K562 (cell line): Measurements from ENCODE around the gene AKAP13. TPM values are rescaled to one million over a fixed set of nuclear protein-coding genes. Genes with fewer than 3 reads are reported as not detected.

Experiments
- ATAC-seq: fragments of 200-7000 bp; cut with Tn5 transposase; 3 replicates; pipeline ENCODE4 v1.9.1; 2020; ENCODE audit warnings: moderate library complexity
- BruUV-seq: library from RNA; stranded (reverse); fragments of 400-500 nt; replicated peaks from 2 replicates; lab custom pipeline; 2021; lab: Mats Ljungman, UMichigan
- CTCF ChIA-PET: fragments of 300-600 bp; formaldehyde crosslinking; extraction: SDS; loops from one replicate; lab custom pipeline; 2021; ENCODE audit warnings: low intra/inter-chr PET ratio; lab: Yijun Ruan, JAX
- POLR2A ChIA-PET: fragments of 300-600, 350-650 bp; sonication (Branson Sonifier 250); formaldehyde crosslinking; extraction: SDS; loops from one replicate; lab custom pipeline; 2021; ENCODE audit warnings: antibody characterized with exemption, inconsistent platforms; lab: Yijun Ruan, JAX
- DNase-seq, 4 experiments: peaks; one replicate each; pipeline versions ENCODE4 v3.0.0 to v3.0.0-alpha.2; 2011 to 2018; ENCODE audit warnings: low spot score in 3 of 4, mixed read lengths in 3 of 4; ENCODE audit errors: extremely low read depth in 1 of 4
- FAIRE-seq: peaks from 2 replicates; lab custom pipeline; 2011; peaks lifted over from hg19 to GRCh38; lab: Jason Lieb, UNC
- H2AFZ ChIP-seq: 2 replicates; pipeline ENCODE4 v1.6.0; 2011; ENCODE audit warnings: low read depth, low read length, control low read depth, inconsistent platforms
- H3K27ac ChIP-seq: fragments of 200-600 bp; 3 replicates; pipeline ENCODE4 v1.8.0; 2011; ENCODE audit warnings: low read depth, mild to moderate bottlenecking, control low read depth, inconsistent platforms, low read length, moderate library complexity, mixed read lengths; ENCODE audit errors: extremely low read depth
- H3K27me3 ChIP-seq, 2 experiments: fragments of 300-600 bp in 1 of 2; 2 replicates in 1 of 2; 3 replicates in 1 of 2; pipeline versions ENCODE4 v1.6.0 to v1.8.0; 2011; ENCODE audit warnings: inconsistent platforms in 2 of 2, low read length in 2 of 2, mild to moderate bottlenecking in 1 of 2, mixed read lengths in 1 of 2, moderate library complexity in 1 of 2; ENCODE audit not compliant: control insufficient read depth in 2 of 2, insufficient read depth in 2 of 2
- H3K36me3 ChIP-seq: fragments of 300-600 bp; 3 replicates; pipeline ENCODE4 v1.8.0; 2011; ENCODE audit warnings: mild to moderate bottlenecking, low read length, inconsistent platforms; ENCODE audit not compliant: control insufficient read depth, insufficient read depth
- H3K4me1 ChIP-seq, 2 experiments: fragments of 200-600 bp in 1 of 2; replicated peaks in 1 of 2; 2 replicates in 1 of 2; 3 replicates in 1 of 2; pipeline versions ENCODE4 v1.5.1 to v1.8.0; 2011; ENCODE audit warnings: inconsistent platforms in 2 of 2, low read length in 2 of 2, mild to moderate bottlenecking in 1 of 2, mixed read lengths in 1 of 2, moderate library complexity in 1 of 2; ENCODE audit not compliant: control insufficient read depth in 2 of 2, insufficient read depth in 2 of 2
- H3K4me2 ChIP-seq: 2 replicates; pipeline ENCODE4 v1.6.1; 2011; ENCODE audit warnings: low read length, control low read depth, inconsistent platforms, mixed read lengths; ENCODE audit not compliant: insufficient read depth
- H3K4me3 ChIP-seq: fragments of 200-600 bp; sonication (generic), shearing (Covaris generic); 2 replicates; pipeline ENCODE4 v1.5.1; 2016; ENCODE audit warnings: control low read depth, inconsistent platforms
- H3K79me2 ChIP-seq: fragments of 200-600 bp; 3 replicates; pipeline ENCODE4 v1.8.0; 2011; ENCODE audit warnings: low read length, inconsistent platforms; ENCODE audit not compliant: control insufficient read depth, insufficient read depth
- H3K9ac ChIP-seq, 2 experiments: 2 replicates each; pipeline versions ENCODE4 v1.6.0 to v1.6.1; 2011; ENCODE audit warnings: low read depth in 2 of 2, low read length in 2 of 2, control low read depth in 1 of 2, inconsistent platforms in 1 of 2, mild to moderate bottlenecking in 1 of 2, mixed read lengths in 1 of 2; ENCODE audit not compliant: insufficient read depth in 1 of 2
- H3K9me1 ChIP-seq: one replicate; pipeline ENCODE4 v1.6.0; 2011; ENCODE audit warnings: inconsistent platforms, mild to moderate bottlenecking, low read length, moderate library complexity; ENCODE audit not compliant: control insufficient read depth, insufficient read depth
- H3K9me3 ChIP-seq: replicated peaks from 2 replicates; pipeline ENCODE4 v1.5.1; 2011; ENCODE audit warnings: low read depth, low read length, inconsistent platforms; ENCODE audit not compliant: control insufficient read depth, insufficient read depth
- H4K20me1 ChIP-seq: replicated peaks from 2 replicates; pipeline ENCODE4 v1.6.1; 2011; ENCODE audit warnings: low read length, inconsistent platforms, mixed read lengths; ENCODE audit not compliant: control insufficient read depth, insufficient read depth
- WGBS: fragments of 100-300 bp; shearing (Covaris generic); methylation state at CpG from one replicate; pipeline ENCODE4 v1.1.6; 2016; ENCODE audit warnings: low coverage, mixed read lengths; ENCODE audit not compliant: insufficient coverage; ENCODE audit errors: missing lambda C conversion rate; 5-methylcytosine and 5-hydroxymethylcytosine counted together
- in situ Hi-C: fragments of 300-500 bp; cut with MboI; formaldehyde crosslinking; loops from 4 replicates; pipeline ENCODE4 v1.15.0; 2018; ENCODE audit warnings: inconsistent platforms, mixed read lengths
- intact Hi-C: fragments of 100-400 bp; cut with micrococcal nuclease; formaldehyde crosslinking; loops from 2 replicates; pipeline ENCODE4 v1.14.2; 2022
- polyA plus RNA-seq, 8 experiments: library from polyadenylated mRNA; depleted of rRNA in 4 of 8; stranded (reverse) in 5 of 8; unstranded in 3 of 8; fragments of >200 nt; fragmentation: Nextera tagmentation in 2 of 8; fragmentation: Illumina TruSeq in 1 of 8; extraction: Ambion mirVana in 2 of 8; extraction: Trizol in 1 of 8; gene quantifications; 2 replicates each; pipeline versions ENCODE4 v1.2.1 to v1.2.3, GENCODE V29; 2011 to 2014; ENCODE audit warnings: inconsistent platforms in 1 of 8, missing spikeins in 1 of 8
- total RNA-seq, 7 experiments: library from RNA; depleted of rRNA in 6 of 7; stranded (reverse); fragments of >200 nt in 6 of 7; fragmentation: Illumina TruSeq in 2 of 7; extraction: Trizol in 2 of 7; gene quantifications; 2 replicates each; pipeline versions ENCODE4 v1.2.1 to v1.2.3, GENCODE V29; 2011 to 2021; ENCODE audit warnings: low replicate concordance in 1 of 7
- TF ChIP-seq, protein P1 (sequence below): fragments of 450-650 bp; formaldehyde crosslinking; IDR thresholded peaks from 2 replicates; pipeline ENCODE4 v1.4.0; 2022; ENCODE audit warnings: missing genetic modification characterization
- TF ChIP-seq, protein P2 (sequence below), 2 experiments: IDR thresholded peaks in 1 of 2; conservative IDR thresholded peaks in 1 of 2; 2 replicates each; pipeline ENCODE4 v1.6.1; 2016; ENCODE audit warnings: low read depth in 2 of 2, mild to moderate bottlenecking in 1 of 2, missing compliant biosample characterization in 1 of 2, missing genetic modification characterization in 1 of 2, moderate library complexity in 1 of 2

The AKAP13 gene
- total and polyA plus RNA-seq, 9 of the 15 experiments (the other 6 are each of a cell fraction or from before 2014, with no cell fraction given): 0.03 to 1.7 (median 0.42) TPM

DNA sequence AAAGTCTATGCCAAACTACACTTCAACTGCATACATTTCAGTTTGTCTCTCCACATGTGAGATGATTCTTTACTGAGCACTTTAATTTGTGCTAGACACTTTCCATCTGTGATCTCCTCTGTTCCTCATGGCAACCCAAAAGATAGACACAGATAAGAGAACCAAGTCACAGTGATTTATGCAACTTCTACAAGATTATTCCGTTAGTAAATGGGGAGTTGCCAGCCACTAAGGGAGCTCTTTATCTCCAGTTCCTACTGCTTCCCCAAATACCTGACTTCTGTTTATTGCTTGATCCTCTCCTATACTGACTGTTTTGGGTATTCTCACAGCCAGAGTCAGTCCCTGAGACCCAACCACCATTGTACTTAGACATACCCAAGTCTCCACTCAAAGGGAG is 24.1 kb upstream of the AKAP13 start:
- H3K4me2 ChIP-seq: no peak overlapping the region
- H3K27ac ChIP-seq: no peak overlapping the region
- no peak for FAIRE-seq
- no peak for DNase-seq
- CTCF ChIA-PET: no interaction called here
- in situ Hi-C loops: no loop called here
- BruUV-seq: no TSS peak
- no peak overlapping the region for H3K4me3 ChIP-seq
- POLR2A ChIA-PET: interaction anchor here (0.6 to 1.4 kb wide), 2 partner anchors 13 to 147 kb away, joined by 3 to 5 read pairs; no protein-coding TSS in a partner anchor
- TF ChIP-seq, protein P1, sequence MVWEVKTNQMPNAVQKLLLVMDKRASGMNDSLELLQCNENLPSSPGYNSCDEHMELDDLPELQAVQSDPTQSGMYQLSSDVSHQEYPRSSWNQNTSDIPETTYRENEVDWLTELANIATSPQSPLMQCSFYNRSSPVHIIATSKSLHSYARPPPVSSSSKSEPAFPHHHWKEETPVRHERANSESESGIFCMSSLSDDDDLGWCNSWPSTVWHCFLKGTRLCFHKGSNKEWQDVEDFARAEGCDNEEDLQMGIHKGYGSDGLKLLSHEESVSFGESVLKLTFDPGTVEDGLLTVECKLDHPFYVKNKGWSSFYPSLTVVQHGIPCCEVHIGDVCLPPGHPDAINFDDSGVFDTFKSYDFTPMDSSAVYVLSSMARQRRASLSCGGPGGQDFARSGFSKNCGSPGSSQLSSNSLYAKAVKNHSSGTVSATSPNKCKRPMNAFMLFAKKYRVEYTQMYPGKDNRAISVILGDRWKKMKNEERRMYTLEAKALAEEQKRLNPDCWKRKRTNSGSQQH (CRISPR knock-in tag): no peak
- TF ChIP-seq, protein P2, sequence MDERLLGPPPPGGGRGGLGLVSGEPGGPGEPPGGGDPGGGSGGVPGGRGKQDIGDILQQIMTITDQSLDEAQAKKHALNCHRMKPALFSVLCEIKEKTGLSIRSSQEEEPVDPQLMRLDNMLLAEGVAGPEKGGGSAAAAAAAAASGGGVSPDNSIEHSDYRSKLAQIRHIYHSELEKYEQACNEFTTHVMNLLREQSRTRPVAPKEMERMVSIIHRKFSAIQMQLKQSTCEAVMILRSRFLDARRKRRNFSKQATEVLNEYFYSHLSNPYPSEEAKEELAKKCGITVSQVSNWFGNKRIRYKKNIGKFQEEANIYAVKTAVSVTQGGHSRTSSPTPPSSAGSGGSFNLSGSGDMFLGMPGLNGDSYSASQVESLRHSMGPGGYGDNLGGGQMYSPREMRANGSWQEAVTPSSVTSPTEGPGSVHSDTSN (CRISPR knock-in tag; IDR thresholded peaks at IDR 0.05; ENCODE audit: low read depth): no peak
- TF ChIP-seq, protein P2 (tag; conservative IDR thresholded peaks at IDR 0.05; ENCODE audit: low read depth): peak; percentile 29; the same call in 1 of the 2 replicates
- TF ChIP-seq, all 486 proteins: peak for 1
- Histone ChIP-seq H2AFZ (no peak overlapping the region), H3K9me1 (no peaks in the 10 kb centered on the region), H4K20me1 (no peaks in the 10 kb centered on the region), H3K27me3 (peaks cover 4% of the 10 kb centered on the region in 2 experiments; a peak in 2 of 5 replicates), H3K4me1 (no peaks in the 10 kb centered on the region), H3K9ac (no peak overlapping the region), H3K36me3 (no peaks in the 10 kb centered on the region), H3K9me3 (no peaks in the 10 kb centered on the region), H3K79me2 (no peaks in the 10 kb centered on the region)
- ATAC-seq: no peak
- 0% methylated on average over 1 of the region's 1 CpG for WGBS
- intact Hi-C loops: no loop called here
